GM18909 (cell line): ENCODE data around the gene HES7.
"Not testable (repeated sequence)": the region's sequence is repeated elsewhere in the genome, so short reads cannot be mapped to it uniquely, and the experiment has no call there.

Experiments used
- ATAC-seq: cut with Tn5 transposase; IDR thresholded peaks from one replicate; pipeline ENCODE4 v1.9.1; 2021; ENCODE audit warnings: mild to moderate bottlenecking; ENCODE audit not compliant: unreplicated experiment, poor library complexity

Gene HES7

DNA sequence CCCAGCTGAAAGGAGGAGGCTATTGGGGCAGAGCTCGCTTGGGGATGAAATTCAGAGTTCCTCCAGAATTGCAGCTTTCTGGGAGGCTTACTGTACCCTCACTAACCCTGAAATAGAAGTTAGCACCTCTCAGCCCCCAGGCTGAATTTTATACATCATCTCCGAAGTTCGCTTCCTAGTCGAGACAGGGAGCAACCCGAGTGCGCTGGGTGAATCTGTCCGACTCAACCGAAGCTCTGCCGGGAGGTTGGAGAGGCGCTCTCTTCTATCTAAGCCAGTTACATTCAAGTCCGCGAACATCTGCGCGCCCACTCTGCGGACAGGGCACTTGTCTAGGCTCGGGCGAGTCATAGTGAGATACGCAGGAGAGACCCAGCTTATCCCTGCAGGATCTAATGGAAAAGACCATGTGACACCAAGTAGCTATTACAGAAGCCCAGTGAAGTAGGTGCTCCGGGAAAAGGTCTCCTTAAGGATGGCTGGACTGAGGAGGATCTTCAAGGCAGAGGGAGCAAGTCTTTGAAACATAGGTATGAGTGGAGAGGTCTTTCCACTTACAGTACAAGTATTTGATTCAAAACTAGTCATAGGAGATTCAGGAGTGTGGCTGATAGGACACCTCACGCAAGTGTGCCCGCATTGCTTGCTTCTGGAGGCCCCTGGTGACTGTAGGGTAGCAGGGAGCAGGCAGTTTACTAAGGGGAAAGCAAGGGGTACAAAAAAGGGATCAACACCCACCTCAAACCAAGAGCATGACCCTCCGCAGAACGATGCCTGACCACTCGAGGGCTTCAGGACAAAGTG is 646 bp upstream of the HES7 start:
- no peak for ATAC-seq

DNA sequence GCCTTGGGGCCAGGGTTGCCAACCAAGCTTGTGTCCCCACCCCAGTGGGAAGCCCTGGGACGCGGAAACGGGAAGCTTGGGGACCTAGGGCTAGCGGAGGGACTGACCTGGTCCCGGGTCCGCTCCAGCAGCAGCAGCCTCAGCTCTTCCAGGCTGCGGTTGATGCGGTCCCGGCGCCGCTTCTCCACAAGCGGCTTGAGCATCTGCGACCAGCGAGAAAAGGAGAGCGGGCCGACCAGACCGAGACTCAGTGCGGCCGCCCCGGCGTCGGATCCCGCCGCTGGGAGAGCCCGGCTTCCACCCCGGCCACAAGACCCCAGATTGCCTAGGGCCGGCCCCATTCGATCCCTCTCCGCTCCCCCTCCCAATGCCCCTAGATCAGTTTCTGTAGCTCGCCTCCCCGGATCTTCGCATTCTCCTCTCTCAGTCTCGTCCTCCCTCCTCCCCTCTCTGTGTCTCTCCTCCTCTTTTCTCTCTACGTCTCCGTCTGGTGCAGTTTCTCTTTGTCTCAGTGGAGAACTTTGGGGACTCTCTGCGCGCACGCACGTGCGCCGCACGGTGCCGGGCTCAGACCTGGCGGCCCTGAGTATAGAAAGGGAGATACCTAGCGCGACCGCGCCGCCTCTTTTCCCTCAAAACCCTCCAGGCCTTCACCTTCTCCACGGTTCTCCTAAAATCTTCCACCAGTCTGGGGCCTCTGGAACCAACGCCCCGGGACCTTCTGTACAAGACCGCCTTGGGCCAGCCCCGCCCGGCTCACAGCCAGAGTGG is 797 bp downstream of the HES7 start:
- no peak for ATAC-seq

DNA sequence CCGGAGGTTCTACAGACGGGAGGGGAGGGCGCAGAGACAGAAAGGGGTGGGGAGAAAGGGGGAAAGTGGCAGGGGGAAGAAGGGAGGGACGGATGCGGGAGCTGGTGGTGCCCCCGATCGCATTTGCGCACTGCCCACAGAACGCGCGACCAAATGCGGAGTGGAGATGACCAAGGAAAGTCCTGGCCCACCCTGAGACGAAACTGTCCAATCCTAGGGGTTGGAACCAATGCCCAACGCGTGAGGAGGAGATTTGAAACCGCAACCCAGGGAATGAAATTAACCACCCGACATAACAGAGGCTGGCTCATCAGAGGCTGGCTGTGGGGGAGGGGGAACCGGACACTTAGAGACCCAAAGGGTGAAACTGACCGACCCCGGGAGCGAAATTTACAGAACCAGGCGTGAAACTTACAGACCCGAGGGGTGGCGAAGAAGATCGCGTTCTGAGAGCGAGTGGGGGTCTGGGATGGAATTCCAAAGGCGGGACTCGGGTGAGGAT is 1.4 kb downstream of the HES7 start:
- ATAC-seq, result no peak

DNA sequence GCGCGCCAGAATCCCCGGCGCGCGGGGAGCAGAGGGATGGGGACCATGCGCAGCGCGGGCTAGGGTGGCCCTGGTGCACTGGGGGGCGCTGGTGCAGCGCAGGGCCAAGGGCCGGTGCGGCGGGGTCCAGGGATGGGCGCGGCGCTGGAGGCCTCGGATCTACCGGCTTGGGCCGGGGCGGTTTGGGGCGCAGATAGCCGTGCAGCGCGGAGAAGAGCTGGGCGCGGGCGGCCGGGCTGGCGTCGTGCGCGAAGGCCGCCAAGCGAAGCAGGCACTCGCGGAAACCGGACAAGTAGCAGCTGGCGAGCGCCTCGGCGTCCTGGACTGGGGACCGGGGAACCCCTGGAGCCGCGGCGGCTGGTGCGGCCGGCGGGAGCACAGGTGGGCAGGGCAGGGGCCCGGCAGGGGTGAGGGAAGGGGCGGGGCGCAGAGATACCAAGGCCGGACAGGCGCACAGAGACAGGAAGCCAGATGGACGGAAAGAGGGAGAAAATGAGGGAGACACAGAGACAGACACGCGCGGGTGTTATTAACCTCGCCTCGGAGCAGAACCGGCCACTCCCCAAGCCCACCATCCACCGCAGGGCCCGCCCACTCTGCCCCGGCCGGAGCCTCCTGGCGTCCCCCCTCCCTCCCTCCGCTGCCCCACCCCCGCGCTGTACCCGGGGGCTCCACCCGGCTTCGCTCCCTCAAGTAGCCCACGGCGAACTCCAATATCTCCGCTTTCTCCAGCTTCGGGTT is 2.1 kb downstream of the HES7 start:
- no peak for ATAC-seq

DNA sequence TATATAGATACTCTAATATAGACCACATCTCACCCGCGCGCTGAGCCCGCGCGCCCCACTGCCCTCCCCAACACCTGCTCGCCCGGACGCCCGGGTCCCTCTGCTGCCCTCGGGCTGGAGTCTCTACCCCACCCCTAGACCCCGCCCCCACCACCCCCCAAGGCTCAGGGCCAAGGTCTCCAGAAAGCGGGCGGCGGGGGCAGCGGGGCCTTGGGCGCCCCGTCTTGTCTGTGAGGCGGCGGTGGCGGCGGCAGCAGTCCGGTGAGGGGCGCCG is 2.6 kb downstream of the HES7 start:
- no peak for ATAC-seq

DNA sequence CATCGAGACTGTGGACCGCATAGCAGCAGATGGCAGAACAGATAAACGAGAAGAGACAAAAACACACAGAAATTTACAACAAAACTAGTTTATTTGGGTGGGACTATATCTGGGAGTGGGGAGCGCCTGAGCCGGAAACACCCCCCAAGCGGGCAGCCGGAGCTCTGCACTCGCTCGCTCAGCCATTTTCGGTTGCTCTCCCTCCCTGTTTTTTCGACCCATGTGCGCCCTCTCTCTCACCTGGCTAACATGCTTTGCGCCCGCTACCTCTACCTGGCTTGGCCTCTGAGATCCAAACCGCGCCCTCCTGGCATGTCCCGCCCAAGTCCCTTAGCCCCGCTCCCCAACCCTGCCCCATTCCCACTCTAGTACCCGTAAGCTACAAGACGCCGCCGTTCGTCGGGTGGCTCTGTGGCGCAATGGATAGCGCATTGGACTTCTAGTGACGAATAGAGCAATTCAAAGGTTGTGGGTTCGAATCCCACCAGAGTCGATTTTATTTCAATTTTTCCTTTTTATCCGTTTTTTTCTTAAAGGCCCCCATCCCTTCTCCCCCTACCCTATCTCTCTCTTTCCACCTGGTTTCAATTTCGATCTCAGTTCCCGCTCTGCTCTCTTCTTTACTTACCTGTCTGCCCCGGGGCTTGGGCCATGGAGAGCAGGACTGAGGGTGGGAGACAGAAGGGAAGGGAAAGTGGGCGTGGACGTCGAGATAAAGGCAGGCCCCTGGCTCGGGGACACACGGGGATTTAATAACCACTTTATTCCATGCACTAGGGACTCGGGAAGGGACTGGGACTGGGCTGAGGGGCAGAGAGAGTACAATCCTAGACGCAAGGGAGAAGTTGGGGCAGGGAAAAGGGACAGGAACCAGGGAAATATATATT is 3.1 kb downstream of the HES7 start:
- ATAC-seq, result no peak

DNA sequence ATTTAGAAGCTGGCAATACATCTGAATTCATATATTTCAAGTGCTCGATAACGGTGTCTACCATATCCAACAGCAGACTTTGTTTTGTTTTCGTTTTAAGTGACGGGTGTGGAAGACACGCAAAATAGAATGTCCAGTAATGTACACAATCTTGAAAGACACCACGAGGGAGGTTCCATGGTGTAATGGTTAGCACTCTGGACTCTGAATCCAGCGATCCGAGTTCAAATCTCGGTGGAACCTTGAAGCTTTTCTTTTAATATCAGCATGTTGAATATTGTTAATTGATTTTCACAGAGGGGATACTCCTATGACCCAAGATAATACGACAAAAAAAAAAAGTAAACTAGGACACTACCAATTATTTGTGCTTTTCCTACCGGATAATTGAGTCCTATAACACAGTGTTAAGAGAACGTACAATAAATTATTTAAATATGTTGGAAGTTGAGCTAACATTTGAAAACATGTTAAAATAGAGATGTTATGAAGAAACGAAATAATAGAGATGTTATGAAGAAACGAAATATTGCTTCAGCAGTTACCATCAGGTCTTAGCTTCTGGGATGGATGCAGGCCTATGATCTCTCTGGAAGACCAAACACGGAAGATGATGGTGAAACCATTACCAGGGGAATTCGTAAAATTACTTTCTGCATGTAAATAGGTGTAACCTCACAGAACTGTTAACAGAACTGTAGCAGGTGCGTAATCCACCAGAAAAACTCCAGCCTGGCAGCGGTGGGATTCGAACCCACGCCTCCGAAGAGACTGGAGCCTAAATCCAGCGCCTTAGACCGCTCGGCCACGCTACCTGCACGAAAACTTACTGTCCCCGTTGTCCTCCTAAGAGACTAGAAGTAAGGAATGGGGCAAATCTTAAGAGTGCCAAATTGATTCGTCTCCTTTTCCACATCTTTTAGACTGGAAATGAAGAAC is 4.1 kb downstream of the HES7 start:
- no peak for ATAC-seq

DNA sequence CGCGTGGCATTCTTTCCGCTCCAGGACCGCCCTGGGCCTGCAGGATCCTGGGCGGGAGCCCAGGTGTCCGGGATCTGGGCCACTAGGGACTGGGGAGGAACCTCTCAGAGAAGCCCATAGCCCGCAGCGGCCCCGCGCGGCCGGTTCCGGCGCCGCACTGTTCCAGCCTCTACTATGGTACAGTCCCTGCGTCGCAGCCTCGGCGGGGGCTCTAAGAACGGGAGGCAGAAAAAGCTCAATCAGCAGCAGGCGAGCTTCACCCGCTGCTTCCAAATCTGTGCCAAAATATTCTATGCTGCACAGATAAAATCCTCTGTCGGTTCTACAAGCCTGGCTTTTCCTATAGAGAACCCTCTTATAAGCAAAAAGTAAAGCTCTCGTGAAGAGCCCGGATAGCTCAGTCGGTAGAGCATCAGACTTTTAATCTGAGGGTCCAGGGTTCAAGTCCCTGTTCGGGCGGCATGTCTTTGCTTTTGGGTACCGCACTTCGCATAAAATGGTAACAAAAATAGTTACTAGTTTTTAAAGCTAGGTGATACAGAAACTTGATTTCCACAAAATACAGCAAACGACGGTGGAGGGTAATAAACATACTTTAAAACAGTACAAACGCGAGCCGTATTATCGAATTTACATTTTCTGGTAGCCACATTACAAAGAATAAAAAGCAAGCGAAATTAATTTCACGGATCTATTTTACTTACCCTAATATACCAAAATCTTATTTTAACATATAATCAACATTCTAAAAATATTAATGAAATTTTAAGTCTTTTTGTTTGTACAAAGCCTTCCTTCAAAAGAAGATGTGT is 4.9 kb downstream of the HES7 start:
- peak; percentile 42 for ATAC-seq

DNA sequence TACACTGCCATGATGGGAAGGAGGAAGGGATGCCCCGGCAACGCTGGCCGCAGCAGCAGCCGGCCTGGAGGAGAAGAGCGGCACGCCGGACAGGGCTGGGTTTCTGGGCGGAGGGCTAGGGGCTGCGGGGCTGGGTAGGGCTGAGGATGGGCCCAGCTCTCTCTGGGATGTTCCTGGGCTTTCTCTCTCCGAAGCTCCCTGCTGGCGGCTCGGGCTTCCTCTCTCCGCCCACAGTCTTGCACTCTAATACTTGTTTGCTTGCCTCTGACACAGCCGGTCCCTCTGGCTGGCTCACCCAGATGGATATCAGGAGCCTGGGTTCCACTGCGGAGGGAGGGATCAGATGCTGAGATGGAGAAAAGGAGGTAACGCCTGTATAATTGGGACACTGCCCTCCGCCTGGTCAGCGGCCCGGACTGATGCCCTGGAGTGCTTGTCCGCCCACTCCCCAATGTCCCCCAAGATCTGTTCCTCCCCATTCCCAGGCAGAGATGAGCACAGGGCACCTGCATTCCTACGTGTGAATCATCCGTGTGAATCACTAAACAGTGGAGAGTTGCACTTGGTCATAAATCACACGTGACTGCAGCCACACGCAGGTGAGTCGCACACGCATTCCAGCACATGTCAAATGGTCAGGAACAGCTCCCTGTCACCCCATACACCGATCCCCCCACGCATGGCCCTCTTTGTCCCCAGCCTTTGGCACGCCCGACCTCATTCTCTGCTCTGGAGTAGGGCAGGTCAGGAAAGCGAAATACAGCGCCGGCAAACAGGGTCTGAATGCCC is 5.7 kb downstream of the HES7 start, which contains the start of gene ALOXE3:
Gene ALOXE3 (minus strand): TSS at position 535 of the 789 bp plus-strand sequence. CDS start 524 bp downstream, at position 11.
- no peak for ATAC-seq

DNA sequence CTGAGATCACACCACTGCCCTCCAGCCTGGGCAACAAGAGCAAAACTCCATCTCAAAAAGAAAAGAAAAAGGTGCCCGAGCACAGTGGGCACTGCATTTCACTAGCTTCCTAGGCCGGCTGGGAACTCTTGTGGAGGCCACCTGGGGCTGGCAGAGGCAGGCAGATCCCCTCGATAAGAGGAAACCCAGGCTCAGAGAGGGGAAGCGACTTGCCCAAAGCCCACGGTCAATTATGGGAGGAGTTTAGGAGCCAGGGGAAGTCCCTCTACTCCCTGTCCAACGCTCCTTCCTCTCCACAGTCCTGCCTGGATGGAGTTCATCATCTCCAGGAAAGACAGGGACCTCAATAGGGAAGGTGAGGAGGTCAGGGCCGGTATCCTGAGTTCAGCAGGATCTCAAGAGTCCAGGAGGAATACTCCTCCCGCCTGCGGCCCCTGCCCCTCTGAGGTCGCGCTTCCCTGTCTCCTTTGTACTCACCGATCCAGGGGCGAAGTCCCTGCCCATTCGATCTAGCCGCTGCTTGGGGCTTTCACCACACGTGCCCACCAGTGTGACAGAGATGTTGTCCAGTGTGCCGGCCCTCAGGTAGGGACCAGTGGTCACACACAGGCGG is 6.4 kb downstream of the HES7 start:
- ATAC-seq, result no peak

DNA sequence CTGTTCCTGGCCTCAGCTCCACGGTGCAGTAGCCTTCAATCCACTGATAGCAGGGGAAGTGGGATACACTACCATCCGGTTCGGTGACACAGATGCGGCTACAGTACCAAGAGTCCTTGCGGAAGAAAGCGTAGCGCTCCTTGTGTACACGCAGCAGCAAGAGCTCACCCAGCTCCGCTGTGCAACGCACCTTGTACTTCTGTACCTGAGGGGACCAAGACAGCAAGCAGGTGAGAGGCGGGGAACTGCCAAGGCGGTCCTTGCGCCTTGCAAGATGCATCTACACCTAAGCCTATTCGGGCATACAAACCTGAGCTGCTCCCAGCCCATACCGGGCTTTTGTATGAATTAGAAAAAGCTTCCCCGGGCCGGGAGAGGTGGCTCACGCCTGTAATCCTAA is 7.1 kb downstream of the HES7 start:
- ATAC-seq, result no peak

DNA sequence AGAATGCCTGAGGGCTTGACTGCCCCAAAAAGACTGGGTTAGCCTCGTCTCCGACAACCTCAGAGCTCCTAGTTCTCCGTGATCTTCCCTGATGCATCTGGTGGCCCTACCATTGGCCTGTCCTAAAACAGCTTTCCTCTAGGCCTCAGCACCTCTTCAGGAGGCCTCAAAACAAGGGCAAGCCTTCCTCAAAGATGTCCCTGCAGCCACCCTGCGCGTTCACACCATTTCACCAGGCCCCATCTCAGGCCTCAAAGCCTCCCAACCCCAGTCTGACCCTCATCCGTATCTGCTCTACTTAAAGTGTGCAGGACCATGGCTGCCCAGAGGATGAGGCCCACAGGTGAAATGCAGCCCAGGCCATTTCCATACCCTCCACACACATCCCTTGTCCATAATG is 13.0 kb downstream of the HES7 start:
- no peak for ATAC-seq

DNA sequence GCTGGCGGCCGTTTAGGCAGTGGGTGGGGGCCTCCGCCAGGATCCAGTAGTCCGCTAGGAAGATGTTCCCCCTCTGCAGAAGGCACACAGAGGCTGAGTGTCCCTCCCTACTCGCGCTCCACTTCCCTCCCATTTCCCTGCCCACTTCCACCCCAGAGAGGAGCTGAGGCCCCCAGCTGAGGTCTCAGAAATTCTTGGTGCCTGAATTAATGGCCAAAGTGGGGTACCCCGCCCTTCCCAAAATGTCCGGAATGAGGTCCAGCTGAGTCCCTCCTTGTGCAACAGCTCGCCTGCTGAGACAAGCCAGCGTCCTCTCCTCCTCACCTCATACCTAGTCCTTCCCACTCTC is 13.5 kb downstream of the HES7 start:
- ATAC-seq, result no peak

DNA sequence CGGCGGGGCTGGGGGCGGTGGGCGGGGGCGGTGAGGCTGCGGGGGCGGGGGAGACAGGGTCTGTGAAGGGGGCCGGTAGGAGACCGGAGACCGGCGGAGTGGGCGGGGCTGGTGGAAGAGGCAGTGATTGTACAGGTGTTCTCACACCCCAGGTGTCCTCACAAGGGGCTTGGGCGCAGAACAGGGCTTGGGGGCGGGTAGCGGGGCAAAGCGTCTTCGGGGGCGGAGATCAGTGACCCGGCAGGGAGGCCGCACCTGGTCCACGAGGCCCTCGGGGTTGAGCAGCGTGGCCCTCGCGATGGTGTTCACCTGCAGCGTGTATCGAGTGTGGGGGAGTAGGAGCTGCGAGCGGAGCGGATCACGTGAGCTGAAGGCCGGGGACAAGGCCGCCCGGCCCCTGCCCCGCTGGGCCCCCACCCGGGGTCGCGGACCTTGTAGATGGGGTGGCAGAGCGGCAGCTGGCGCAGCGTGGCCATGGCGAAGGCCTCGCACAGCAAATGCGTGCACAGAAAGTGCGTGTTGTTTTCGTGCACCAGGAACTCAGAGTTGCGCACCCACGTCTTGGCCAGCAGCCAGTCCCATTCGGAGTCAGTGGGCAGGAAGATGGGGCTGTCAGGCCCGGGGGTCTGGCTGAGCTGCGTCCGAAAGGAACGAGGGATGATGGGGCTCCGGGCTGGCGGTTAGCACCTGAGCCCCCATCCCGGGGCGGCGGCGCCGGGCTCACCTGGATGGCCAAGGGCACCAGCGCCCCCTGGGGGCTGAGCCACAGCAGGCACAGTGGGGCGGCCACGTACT is 14.0 kb downstream of the HES7 start:
- no peak for ATAC-seq

DNA sequence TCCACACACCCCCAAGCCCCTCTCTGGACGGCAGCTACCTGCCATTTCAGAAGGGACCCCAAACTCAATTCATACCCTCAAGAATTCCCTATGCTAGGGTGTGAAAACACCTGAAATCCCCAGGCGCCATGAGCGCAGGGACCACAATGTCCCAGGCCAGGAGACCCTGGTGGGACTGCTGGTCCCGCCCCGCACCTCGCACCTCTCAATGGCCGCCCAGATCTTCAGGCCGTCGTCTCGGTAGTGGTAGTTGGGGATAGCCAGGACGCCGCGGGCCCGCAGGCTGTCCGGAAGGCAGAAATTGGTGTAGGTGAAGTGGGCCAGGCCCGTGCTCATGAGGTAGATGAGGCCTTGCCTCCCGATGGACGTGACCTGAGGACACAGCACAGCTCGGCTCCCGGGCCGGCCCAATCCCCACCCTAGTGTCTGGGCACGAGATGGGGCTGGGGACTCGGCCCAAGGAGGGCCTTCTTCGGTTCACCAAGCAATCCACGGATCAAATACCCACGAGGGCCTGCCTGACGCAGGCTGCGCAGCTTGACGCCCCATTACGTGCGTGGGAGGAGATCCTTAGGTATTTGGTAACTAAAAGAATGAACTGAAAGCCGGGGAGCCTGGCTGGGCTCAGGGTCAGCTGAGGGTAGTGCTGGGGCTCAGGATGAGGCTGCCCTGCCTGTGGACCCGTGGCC is 14.8 kb downstream of the HES7 start:
- ATAC-seq, result no peak

DNA sequence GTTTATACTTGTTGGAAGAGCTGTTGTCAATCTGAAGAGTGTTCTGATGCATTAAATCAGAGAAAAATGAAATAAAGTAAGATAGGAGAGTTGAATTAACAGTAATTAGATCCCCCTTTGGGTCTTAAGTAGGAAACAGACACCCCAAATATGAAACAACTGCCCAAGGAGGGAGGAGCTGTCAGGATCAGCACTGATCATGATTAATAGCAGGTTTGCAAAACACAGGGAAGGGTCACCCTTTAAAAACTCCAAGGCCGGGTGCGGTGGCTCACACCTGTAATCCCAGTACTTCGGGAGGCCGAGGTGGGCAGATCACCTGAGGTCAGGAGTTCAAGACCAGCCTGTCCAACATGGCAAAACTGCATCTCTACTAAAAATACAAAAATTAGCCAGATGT is 16.9 kb downstream of the HES7 start:
- ATAC-seq, result not testable (repeated sequence)
